GM06990 (cell line): Measurements from ENCODE around the gene FAM187B.

Source experiments
- DNase-seq: peaks from one replicate; pipeline ENCODE4 v3.0.0-alpha.2; 2011; ENCODE audit not compliant: insufficient read length; ENCODE audit errors: extremely low read depth
- H3K27me3 ChIP-seq: replicated peaks from 2 replicates; pipeline ENCODE4 v1.6.0; 2011; ENCODE audit warnings: low read length; ENCODE audit not compliant: control insufficient read depth, insufficient read depth
- H3K36me3 ChIP-seq: 2 replicates; pipeline ENCODE4 v1.5.1; 2011; ENCODE audit warnings: low read length; ENCODE audit not compliant: control insufficient read depth, insufficient read depth
- H3K4me3 ChIP-seq: replicated peaks from 2 replicates; pipeline ENCODE4 v1.5.1; 2011; ENCODE audit warnings: low read depth, mild to moderate bottlenecking, control low read depth, low read length
- TF ChIP-seq, protein P1 (sequence below): IDR thresholded peaks from 2 replicates; pipeline ENCODE4 v1.5.1; 2011; ENCODE audit warnings: low read length, control low read depth, mild to moderate bottlenecking, inconsistent platforms; ENCODE audit not compliant: insufficient read depth, poor library complexity, severe bottlenecking

FAM187B gene

GRCh38 chr19:35249146-35249847 is 20.8 kb upstream of the FAM187B start:
- TF ChIP-seq, protein P1, sequence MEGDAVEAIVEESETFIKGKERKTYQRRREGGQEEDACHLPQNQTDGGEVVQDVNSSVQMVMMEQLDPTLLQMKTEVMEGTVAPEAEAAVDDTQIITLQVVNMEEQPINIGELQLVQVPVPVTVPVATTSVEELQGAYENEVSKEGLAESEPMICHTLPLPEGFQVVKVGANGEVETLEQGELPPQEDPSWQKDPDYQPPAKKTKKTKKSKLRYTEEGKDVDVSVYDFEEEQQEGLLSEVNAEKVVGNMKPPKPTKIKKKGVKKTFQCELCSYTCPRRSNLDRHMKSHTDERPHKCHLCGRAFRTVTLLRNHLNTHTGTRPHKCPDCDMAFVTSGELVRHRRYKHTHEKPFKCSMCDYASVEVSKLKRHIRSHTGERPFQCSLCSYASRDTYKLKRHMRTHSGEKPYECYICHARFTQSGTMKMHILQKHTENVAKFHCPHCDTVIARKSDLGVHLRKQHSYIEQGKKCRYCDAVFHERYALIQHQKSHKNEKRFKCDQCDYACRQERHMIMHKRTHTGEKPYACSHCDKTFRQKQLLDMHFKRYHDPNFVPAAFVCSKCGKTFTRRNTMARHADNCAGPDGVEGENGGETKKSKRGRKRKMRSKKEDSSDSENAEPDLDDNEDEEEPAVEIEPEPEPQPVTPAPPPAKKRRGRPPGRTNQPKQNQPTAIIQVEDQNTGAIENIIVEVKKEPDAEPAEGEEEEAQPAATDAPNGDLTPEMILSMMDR: no peak
- no peaks in the 10 kb centered on the region for H3K27me3 ChIP-seq
- DNase-seq: no peak

DNA sequence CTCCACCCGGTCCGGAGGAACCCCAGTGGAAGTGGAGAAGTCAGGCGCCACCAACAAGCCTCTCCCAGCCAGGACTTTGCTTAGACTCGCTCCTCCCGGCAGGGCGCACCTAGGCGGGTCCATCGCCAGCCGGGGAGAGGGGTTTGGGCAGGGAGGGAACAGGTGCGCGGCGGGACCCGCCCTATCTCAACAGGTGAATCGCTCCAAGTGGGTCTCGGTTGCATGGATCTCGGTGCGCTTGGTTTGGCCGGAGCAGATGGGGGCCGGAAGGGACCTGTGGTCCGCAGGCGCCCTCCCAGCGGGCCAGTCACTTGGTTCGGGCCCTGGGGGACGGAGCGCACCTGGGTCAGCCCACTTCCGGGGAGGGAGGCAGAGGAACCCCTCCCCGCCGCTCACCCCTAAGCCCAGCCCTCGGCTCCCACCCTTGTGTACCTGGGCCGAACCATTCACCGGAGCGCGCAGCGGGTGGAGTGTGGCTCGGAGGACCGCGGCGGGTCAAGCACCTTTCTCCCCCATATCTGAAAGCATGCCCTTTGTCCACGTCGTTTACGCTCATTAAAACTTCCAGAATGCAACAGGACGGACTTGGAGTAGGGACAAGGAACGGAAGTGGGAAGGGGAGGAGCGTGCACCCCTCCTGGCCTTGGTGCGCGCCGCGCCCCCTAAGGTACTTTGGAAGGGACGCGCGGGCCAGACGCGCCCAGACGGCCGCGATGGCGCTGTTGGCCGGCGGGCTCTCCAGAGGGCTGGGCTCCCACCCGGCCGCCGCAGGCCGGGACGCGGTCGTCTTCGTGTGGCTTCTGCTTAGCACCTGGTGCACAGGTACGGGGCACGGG is 20.0 kb upstream of the FAM187B start, which contains the start of gene LSR:
Gene LSR, plus strand, starts transcription at position 693 of the 836 bp plus-strand sequence. Its CDS starts 21 bp downstream, at position 714.
- no peaks in the 10 kb centered on the region for H3K27me3 ChIP-seq
- peaks cover 1% of the 10 kb centered on the region; the same call in 1 of the 2 replicates for H3K36me3 ChIP-seq
- peak within 1 kb of the TSS; percentile 74 for H3K4me3 ChIP-seq
- TF ChIP-seq, protein P1: no peak
- DNase-seq: peak; percentile 94

More at GRCh38 chr19:35249146-35249847, 20.8 kb upstream of the FAM187B start:
- Histone ChIP-seq H3K4me3 (peak overlapping the region; percentile 74), H3K36me3 (peaks cover 4% of the 10 kb centered on the region; the same call in 1 of the 2 replicates)

DNA sequence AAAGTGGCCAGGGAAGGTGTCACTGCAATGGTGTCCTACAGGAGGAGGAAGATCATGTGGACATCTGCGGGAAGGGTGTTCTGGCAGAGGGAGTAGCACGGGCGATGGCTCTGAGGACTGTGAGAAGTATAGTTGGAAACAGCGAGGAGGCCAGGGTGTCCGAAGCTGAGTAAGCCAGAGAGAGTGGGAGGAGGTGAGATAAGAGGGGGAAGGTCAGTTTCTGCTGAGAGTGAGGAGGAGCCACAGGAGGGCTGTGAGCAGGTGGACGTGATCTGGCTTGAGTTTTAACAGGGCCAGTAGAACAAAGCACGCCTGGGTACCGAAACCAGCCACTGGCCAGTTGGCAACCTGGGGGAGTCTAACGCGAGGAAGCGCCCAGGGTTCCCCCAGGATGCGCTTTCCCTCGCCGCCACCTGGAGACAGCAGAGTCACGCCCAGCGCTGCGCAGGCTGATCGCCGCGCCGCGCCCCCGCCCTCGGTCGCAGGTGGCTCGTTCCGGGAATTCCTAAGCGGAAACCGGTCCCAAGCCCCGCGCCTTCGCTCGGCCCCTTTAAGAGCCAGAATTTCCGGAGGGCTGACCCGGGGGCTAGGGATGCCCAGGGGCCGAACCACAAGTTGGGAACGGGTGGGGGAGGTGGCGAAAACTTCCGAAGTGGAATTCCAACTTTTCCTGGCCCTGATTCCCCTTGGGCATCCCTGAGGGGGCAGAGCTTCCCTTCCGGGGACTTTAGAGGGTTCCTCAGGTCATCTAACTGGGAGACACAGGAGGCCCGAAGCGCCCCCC is 19.2 kb upstream of the FAM187B start:
- Histone ChIP-seq H3K4me3 (peak overlapping the region; percentile 74), H3K27me3 (no peaks in the 10 kb centered on the region), H3K36me3 (no peaks in the 10 kb centered on the region; the same call in 1 of the 2 replicates)
- TF ChIP-seq, protein P1: peak; percentile 68
- peak; percentile 88 for DNase-seq

- Histone ChIP-seq H3K4me3 (no peak overlapping the region), H3K27me3 (no peaks in the 10 kb centered on the region), H3K36me3 (no peaks in the 10 kb centered on the region)
- DNase-seq: no peak
- TF ChIP-seq, protein P1: no peak
Observed at GRCh38 chr19:35246466-35247092, 18.0 kb upstream of the FAM187B start.

DNA sequence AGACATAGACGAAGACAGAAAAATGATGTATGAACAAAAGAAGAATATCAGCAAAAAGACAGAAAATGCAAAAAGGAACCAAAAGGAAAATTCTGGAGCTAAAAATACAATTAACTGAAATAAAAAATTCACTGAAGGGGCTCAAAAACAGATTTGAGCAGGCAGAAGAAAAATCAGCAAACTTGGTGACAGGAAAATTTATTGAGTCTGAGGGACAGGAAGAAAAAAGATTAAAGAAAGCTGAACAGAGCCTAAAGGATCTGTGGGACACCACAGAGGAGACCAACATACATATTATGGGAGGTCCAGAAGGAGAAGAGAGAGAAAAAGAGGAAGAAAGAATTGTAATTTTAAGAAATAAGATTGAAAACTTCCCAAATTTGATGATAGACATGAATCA is 12.9 kb upstream of the FAM187B start:
- TF ChIP-seq, protein P1: no peak
- H3K27me3 ChIP-seq: no peaks in the 10 kb centered on the region
- no peak overlapping the region for H3K4me3 ChIP-seq
- DNase-seq: no peak
- no peaks in the 10 kb centered on the region for H3K36me3 ChIP-seq
